Endometrial microvascular endothelial cells (primary cell): ENCODE data around the gene CFAP157. TPM values are rescaled to one million over a fixed set of nuclear protein-coding genes. Genes with fewer than 3 reads are reported as not detected.

Experiments used
- in situ Hi-C: cut with HindIII; loops from 2 replicates; pipeline ENCODE4 v1.10.0; 2017; ENCODE audit warnings: low sequenced_read_pairs, low pct_unique_long_range_greater_than_20kb; ENCODE audit errors: inconsistent ontology term
- total RNA-seq: library from RNA; depleted of rRNA; stranded (reverse); fragments of >200 nt; gene quantifications from one replicate; pipeline ENCODE4 v1.2.3, GENCODE V29; 2015; ENCODE audit errors: inconsistent ontology term

The CFAP157 gene
- total RNA-seq, 1 donor from 2014 or later, result not detected

DNA sequence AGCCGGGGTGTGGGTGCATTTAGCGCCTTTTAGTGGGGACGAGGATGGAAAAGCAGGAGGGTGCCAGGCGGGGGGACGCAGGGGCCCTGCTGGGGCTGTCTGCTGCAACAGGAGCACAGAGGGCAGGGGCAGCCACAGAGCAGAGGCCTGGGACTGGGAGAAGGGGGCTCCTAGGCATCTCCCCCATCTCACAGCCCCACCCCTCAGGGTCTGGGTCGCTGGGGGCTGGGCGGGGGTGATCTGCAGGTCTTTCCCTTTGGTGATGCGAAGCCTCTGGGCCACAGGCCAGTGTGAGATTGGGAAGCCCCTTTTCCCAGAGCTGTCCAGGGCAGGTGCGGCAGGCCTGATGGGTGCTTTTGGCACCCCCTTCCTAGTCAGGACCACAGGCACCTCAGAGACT lies 23.5 kb downstream of the CFAP157 start:
- in situ Hi-C loops, result no loop called here

- in situ Hi-C loops, result no loop called here
These were observed 24.1 kb downstream of the CFAP157 start for GRCh38 chr9:127730799-127731410.

GRCh38 chr9:127731938-127732337 lies 25.1 kb downstream of the CFAP157 start:
- in situ Hi-C loops, result no loop called here

GRCh38 chr9:127732444-127732843 lies 25.7 kb downstream of the CFAP157 start:
- in situ Hi-C loops, result no loop called here

- in situ Hi-C loops, result no loop called here
These were observed 26.8 kb downstream of the CFAP157 start for GRCh38 chr9:127733614-127734013.

DNA sequence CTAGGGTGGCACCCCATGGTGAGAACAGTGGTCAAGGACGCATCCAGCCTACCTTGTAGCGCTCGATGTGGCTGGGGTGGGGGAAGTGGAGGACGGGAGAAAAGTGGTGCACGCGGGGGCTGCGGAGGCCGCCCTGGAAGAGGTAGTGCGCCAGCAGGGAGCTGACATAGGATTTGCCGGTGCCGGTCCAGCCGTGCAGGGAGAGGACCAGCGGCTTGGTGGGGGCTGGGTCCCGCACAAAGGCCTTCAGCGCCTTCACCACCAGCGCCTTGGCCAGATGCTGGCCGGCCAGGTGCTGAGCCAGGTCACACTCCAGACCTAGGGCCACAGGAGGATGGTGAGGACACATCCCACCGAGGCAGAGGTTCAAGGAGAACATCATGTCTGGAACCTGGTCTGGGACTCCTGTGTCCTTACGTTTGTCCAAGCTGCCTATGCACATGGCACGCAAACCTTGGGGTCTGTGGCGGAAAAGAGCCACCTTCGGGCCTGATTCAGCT lies 27.5 kb downstream of the CFAP157 start:
- in situ Hi-C loops, result no loop called here

- in situ Hi-C loops, result no loop called here
These were observed 28.1 kb downstream of the CFAP157 start, which contains the start of gene TOR2A for GRCh38 chr9:127734747-127735529. TOR2A (minus strand) TSS chr9:127735294; CDS start chr9:127735270, 24 bp downstream.

GRCh38 chr9:127735530-127736185 lies 28.9 kb downstream of the CFAP157 start:
- in situ Hi-C loops, result no loop called here

DNA sequence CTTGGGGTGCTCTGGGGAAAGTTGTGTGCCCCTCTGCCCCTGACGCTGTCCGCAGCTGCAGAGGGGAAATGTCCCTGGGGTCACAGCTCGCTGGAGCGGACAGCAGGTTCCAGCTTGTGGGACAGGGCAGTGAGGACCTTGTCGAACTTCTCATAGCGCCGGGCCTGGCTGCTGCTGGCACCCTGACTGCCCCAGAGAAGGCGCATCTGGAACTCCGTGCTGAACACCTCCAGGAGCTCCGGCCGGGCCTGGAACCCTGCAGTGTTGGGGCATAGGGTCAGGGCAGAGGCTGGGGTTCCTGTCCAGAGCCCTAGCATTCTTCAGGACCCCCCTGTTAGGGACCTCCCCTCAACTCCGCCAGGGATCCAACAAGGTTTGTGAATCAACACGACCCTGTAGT lies 31.9 kb downstream of the CFAP157 start:
- in situ Hi-C loops, result no loop called here

DNA sequence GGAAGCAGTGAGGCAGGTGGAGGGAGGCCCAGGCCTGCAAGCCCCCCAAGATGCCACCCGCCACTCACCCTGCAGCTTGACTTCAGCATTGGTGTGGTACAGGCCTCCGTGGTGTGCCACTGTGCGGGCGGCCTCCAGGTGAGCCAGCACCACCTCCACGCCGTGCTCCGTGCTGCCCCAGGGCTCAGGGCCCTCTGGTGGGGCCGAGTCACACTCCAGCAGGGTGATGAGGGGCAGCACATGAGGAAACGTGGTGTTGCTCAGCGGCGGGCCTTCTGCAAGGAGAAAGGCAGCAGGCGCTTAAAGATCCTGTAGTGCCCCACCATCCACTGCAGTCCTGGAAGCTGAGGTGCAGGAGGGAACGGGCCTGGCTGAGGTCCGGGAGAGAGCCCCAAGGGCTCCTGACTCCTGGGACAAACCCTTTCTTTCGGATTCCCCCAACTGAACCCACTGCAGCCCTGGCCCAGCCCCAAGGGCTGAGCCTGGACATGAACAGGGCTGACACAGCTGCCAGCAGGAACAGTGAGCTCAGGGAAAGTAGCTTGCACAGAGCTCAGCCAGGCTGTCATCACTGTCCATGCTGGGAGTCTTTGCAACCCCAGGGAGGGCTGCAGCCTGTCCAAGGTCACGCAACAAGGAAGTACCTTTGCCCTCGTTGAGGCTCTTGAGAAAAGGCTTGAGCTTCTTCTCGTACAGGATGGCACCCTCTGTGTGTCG lies 33.0 kb downstream of the CFAP157 start:
- in situ Hi-C loops, result no loop called here

DNA sequence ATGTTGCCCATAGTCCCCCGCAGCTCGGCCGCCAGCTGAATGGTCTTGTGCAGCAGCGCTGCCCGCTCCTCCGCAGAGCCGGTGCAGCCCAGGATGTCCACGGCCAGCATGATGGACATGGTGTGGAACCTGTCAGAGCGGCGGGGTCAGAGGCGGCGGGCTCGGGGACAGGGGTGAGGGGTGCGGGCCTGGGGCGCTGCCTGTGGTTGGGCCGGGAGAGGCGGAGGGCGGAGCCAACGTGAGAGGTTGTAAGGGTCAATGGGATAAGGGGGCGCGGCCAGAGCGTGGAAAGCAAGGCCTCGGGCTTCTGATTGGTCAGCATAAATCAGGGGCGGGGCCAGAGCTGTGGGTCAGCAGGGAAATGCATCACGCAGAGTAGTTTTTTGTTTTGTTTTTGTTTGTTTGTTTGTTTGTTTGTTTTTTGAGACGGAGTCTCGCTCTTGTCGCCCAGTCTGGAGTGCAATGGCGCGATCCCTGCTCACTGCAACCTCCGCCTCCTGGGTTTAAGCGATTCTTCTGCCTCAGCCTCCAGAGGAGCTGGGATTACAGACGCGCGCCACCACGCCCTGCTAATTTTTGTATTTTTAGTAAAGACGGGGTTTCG lies 35.1 kb downstream of the CFAP157 start:
- in situ Hi-C loops, result no loop called here

DNA sequence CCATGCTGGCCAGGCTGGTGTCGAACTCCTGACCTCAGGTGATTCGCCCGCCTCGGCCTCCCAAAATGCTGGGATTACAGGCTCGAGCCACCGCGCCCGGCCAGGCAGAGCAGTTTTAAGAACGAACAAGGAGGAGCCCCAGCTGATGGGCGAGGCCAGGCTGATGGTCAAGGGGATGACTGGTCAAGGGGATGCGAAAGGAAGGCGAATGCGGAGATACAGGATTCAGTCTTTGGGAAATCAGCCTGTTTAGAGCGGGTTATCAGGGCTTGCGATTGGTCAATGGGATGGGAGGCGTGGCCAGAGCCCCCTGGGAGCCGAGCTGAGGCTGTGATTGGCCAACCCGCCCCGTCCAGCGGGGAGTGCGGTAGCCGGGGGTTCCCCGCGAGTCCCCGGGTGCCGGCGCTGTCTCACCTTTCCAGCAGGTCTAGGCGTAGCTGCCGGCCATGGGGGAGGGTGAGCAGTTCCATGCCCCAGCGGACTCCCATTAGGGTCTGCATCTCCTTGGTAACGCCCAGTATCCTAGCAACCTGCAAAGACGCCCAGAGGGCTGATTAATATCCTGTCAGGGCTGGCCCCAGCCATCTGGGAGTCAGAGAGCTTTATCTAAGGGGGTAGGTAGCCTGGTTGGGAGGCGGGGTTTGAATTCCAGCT lies 35.8 kb downstream of the CFAP157 start:
- in situ Hi-C loops, result no loop called here

GRCh38 chr9:127744398-127745110 lies 37.8 kb downstream of the CFAP157 start:
- in situ Hi-C loops, result no loop called here

DNA sequence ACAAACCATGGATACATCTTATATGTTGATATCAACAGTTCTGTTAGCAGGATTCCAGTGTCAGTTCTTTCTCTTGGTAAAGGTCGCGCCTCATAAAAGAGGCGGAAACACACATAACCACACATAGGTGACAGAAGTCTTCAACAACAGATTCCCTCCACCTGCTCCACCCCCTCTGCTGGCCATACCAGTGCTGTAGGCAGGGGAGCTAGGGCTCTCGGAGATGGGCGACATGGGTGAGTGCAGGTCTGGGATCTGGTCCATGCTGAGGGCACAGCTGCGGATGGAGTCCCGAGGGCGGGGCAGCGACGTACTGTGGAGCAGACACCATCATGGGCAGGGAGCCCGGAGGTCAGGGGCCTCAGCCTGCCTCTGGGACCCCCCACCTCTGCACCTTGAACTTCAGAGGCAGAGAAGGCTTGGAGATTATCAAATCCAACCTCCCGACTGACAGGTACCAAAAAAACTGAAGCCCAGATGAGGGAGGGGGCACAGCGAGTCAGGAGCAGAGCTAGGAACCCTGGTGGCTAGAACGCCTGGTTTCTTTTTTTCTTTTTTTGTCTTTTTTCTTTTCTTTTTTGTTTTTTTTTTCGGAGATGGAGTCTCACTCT lies 40.3 kb downstream of the CFAP157 start:
- in situ Hi-C loops, result no loop called here

GRCh38 chr9:127749090-127749787 lies 42.5 kb downstream of the CFAP157 start:
- in situ Hi-C loops, result no loop called here

DNA sequence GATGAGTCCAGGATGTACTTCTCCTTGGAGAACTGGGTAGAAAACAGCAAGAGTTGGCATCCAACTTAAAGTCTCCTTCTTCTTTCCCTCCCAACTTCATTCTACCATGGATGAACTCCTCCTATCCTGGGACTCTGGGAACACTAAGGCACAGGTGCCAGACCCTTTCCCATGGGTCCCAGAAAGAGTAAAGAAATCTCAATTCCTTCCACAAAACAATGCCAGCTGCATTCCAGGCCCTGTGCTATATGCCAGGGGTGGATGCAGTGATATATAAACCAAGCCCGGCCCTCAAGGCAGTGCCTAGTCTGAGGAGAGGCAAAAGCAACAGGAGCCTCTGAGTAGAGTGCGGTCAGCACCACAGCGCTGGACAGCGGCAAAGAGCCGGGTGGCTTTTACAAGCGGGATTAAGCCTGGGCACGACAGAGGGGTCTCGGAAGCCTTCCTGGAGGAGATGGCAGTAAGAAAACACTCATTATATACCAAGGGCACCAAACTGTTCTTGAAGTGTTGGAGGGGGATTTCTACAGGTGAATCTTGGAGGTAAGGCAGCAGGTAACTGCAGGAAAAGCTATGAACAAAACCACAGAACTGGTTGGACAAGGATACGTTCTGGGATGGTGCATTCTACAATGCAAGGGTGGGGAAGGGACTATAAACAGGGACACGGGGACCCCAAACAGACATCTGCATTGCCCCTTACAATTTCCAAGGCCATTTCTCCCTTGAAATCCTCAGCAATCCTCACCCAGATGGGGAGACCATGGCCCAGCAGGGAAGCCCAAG lies 44.7 kb downstream of the CFAP157 start:
- in situ Hi-C loops, result loop anchor here (25.0 kb wide), 2 partner anchors 111 to 186 kb away; partner anchors contain the start of genes DPM2, ENG and PIP5KL1
